HG02938 (cell line): ENCODE results near the gene PIAS1.
"Not testable (repeated sequence)": the region's sequence is repeated elsewhere in the genome, so short reads cannot be mapped to it uniquely, and the experiment has no call there.

Experiments used
- ATAC-seq: cut with Tn5 transposase; IDR thresholded peaks from one replicate; pipeline ENCODE4 v1.9.1; 2021; ENCODE audit warnings: mild to moderate bottlenecking, moderate library complexity; ENCODE audit not compliant: unreplicated experiment

The PIAS1 gene

GRCh38 chr15:68034081-68034480 is 20.0 kb upstream of the PIAS1 start:
- no peak for ATAC-seq

GRCh38 chr15:68034719-68035293 is 19.3 kb upstream of the PIAS1 start:
- ATAC-seq = no peak

- ATAC-seq = no peak
Observed at GRCh38 chr15:68038246-68038645, 15.9 kb upstream of the PIAS1 start.

- ATAC-seq = no peak
Observed at GRCh38 chr15:68040144-68040543, 14.0 kb upstream of the PIAS1 start.

GRCh38 chr15:68042156-68042854 is 11.8 kb upstream of the PIAS1 start:
- ATAC-seq = no peak

- no peak for ATAC-seq
Observed at GRCh38 chr15:68042855-68043222, 11.3 kb upstream of the PIAS1 start.

GRCh38 chr15:68045289-68046265 is 8.5 kb upstream of the PIAS1 start:
- ATAC-seq = no peak

GRCh38 chr15:68047826-68048225 is 6.3 kb upstream of the PIAS1 start:
- no peak for ATAC-seq

GRCh38 chr15:68051109-68051508 is 3.0 kb upstream of the PIAS1 start:
- no peak for ATAC-seq

GRCh38 chr15:68051907-68052306 is 2.2 kb upstream of the PIAS1 start:
- ATAC-seq = no peak

GRCh38 chr15:68052431-68052830 is 1.7 kb upstream of the PIAS1 start:
- ATAC-seq = no peak

GRCh38 chr15:68053001-68053400 is 1.1 kb upstream of the PIAS1 start:
- no peak for ATAC-seq

GRCh38 chr15:68054628-68055223 is 611 bp downstream of the PIAS1 start:
- ATAC-seq = no peak

- ATAC-seq = peak; percentile 53
Observed at GRCh38 chr15:68055224-68055705, 1.1 kb downstream of the PIAS1 start.

GRCh38 chr15:68056097-68056865 is 2.2 kb downstream of the PIAS1 start:
- ATAC-seq = no peak

- ATAC-seq = no peak
Observed at GRCh38 chr15:68057034-68057433, 2.9 kb downstream of the PIAS1 start.

- ATAC-seq = no peak
Observed at GRCh38 chr15:68057758-68058157, 3.6 kb downstream of the PIAS1 start.

GRCh38 chr15:68058970-68059369 is 4.9 kb downstream of the PIAS1 start:
- not testable (repeated sequence) for ATAC-seq

- no peak for ATAC-seq
Observed at GRCh38 chr15:68059630-68060029, 5.5 kb downstream of the PIAS1 start.

- no peak for ATAC-seq
Observed at GRCh38 chr15:68061171-68061570, 7.1 kb downstream of the PIAS1 start.
